Tibial artery (tissue), 4 donors: ENCODE measurements around the gene ATP2A3.

ENCODE experiments used
- DNase-seq, 2 donors: peaks; one replicate each; pipeline ENCODE4 v3.0.0-alpha.2; 2019
- H3K27ac ChIP-seq, 2 donors: fragments of 200-600 bp; sonication (generic) in 1 of 2; 1 replicate in 1 of 2; 2 replicates in 1 of 2; pipeline ENCODE4 v1.5.1; 2018 to 2019; ENCODE audit warnings: mild to moderate bottlenecking in 1 of 2
- H3K27me3 ChIP-seq, 2 donors: fragments of 200-600 bp; sonication (generic) in 1 of 2; one replicate each; pipeline versions ENCODE4 v1.5.1 to v1.6.0; 2016 to 2019
- H3K36me3 ChIP-seq, 3 donors: fragments of 200-600 bp; sonication (generic) in 2 of 3; one replicate each; pipeline ENCODE4 v1.5.1; 2016 to 2019; ENCODE audit warnings: mild to moderate bottlenecking in 2 of 3
- H3K4me1 ChIP-seq, 4 donors: fragments of 200-600 bp; sonication (generic) in 2 of 4; 1 replicate in 3 of 4; 2 replicates in 1 of 4; pipeline ENCODE4 v1.5.1; 2016 to 2019
- H3K4me3 ChIP-seq, 2 donors: fragments of 200-600 bp; sonication (generic) in 1 of 2; 1 replicate in 1 of 2; 2 replicates in 1 of 2; pipeline ENCODE4 v1.5.1; 2018 to 2019; ENCODE audit warnings: mild to moderate bottlenecking in 2 of 2
- H3K9me3 ChIP-seq, 3 donors: fragments of 200-600 bp; sonication (generic) in 1 of 3; one replicate each; pipeline ENCODE4 v1.5.1; 2016 to 2019
- intact Hi-C: fragments of 100-400 bp; cut with DNase I; formaldehyde crosslinking; loops from one replicate; pipeline ENCODE4 v1.15.0; 2023; ENCODE audit warnings: low total_unique reads
- TF ChIP-seq, protein P1 (sequence below), 2 experiments: fragments of 200-600 bp in 1 of 2; fragments of 450-650 bp in 1 of 2; IDR thresholded peaks; one replicate each; pipeline ENCODE4 v1.5.1; 2017 to 2019; ENCODE audit warnings: antibody characterized with exemption in 2 of 2, mild to moderate bottlenecking in 1 of 2, moderate library complexity in 1 of 2

ATP2A3 gene

DNA sequence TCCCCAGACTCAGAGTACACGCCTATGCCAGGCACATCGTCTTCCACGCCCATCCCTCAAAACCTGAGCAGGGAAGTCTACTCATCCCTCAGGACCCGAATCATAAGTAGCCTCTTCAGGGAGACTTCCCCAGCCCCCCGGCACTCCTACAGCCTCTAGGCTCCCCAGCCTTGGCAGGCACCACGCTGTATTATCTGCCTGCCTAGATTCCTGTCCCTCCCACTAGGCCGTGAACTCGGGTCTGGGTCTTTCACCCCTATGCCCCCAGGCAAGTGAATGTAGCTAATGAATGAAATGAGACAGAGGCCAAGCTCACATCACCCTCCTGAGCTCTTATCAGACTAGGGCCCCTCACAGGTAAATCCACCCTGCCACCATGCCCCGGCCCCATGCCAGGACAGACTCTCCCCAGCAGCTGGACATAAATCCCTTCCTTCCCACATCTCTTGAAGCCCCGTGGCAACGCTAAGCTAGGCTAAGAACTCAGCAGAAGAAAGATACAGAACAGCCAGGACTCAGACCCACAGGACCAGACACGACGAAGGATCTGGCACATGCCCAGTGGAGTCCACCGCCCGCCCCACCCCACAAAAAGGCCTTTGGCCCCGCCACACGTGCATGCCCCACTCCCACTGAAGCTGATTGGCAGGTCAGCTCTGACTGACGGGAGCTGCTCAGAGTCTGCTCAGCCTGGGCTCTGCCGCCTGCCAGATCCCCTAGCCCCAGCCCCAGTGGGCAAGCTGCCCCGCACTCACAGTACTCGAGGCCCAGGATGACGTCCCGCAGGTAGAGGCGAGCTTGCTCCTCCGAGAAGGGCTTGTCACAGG lies 84.4 kb downstream of the ATP2A3 start:
- no peak overlapping the region for H3K27ac ChIP-seq

DNA sequence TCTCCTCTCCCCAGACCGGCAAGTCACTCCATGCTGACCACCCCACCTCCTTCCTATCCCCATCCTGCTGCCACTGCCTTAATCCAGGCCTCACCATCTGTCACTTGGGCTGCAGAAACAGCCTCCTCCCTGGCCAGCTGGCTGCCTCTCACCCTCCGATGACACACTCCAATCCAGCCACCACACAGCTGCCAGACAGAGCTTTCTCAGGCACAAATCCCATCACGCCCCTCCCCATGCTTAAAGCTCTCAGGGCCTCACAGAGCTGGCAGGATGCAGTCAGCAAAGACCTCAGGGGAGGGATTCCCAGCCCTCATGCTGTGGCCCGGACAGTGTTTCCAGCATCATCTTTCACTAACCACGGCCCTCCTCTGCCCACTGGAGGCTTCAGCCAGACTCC lies 85.1 kb downstream of the ATP2A3 start:
- H3K36me3 ChIP-seq = peaks cover 9 to 89% (median 53%) of the 10 kb centered on the region in 3 donors
- intact Hi-C loops = no loop called here
- no peaks in the 10 kb centered on the region for H3K9me3 ChIP-seq
- no peak overlapping the region for H3K4me3 ChIP-seq
- H3K27ac ChIP-seq = no peak overlapping the region
- TF ChIP-seq, protein P1, sequence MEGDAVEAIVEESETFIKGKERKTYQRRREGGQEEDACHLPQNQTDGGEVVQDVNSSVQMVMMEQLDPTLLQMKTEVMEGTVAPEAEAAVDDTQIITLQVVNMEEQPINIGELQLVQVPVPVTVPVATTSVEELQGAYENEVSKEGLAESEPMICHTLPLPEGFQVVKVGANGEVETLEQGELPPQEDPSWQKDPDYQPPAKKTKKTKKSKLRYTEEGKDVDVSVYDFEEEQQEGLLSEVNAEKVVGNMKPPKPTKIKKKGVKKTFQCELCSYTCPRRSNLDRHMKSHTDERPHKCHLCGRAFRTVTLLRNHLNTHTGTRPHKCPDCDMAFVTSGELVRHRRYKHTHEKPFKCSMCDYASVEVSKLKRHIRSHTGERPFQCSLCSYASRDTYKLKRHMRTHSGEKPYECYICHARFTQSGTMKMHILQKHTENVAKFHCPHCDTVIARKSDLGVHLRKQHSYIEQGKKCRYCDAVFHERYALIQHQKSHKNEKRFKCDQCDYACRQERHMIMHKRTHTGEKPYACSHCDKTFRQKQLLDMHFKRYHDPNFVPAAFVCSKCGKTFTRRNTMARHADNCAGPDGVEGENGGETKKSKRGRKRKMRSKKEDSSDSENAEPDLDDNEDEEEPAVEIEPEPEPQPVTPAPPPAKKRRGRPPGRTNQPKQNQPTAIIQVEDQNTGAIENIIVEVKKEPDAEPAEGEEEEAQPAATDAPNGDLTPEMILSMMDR (IDR thresholded peaks at IDR 0.05) = no peak
- no peaks in the 10 kb centered on the region for H3K4me1 ChIP-seq
- no peaks in the 10 kb centered on the region for H3K27me3 ChIP-seq
- no peak for DNase-seq

More for the DNA sequence above, 84.4 kb downstream of the ATP2A3 start:
- Histone ChIP-seq H3K4me1 (no peaks in the 10 kb centered on the region), H3K9me3 (no peaks in the 10 kb centered on the region), H3K27me3 (no peaks in the 10 kb centered on the region), H3K4me3 (no peak overlapping the region), H3K36me3 (peaks cover 9 to 89% (median 52%) of the 10 kb centered on the region in 3 donors)
- intact Hi-C loops = no loop called here
- DNase-seq = no peak
- TF ChIP-seq, protein P1 (IDR thresholded peaks at IDR 0.05) = no peak

GRCh38 chr17:3877220-3877619 lies 87.0 kb downstream of the ATP2A3 start:
- TF ChIP-seq, protein P1 (IDR thresholded peaks at IDR 0.05) = no peak
- DNase-seq = no peak
- Histone ChIP-seq H3K9me3 (no peaks in the 10 kb centered on the region), H3K27me3 (no peaks in the 10 kb centered on the region), H3K4me1 (no peaks in the 10 kb centered on the region), H3K36me3 (peaks cover 19 to 89% (median 54%) of the 10 kb centered on the region in 3 donors), H3K4me3 (no peak overlapping the region), H3K27ac (no peak overlapping the region)
- intact Hi-C loops = no loop called here

GRCh38 chr17:3875317-3875716 lies 88.9 kb downstream of the ATP2A3 start:
- Histone ChIP-seq H3K4me1 (no peaks in the 10 kb centered on the region), H3K27me3 (no peaks in the 10 kb centered on the region), H3K36me3 (peaks cover 24 to 82% (median 60%) of the 10 kb centered on the region in 3 donors), H3K27ac (no peak overlapping the region), H3K4me3 (no peak overlapping the region), H3K9me3 (no peaks in the 10 kb centered on the region)
- TF ChIP-seq, protein P1 (IDR thresholded peaks at IDR 0.05) = no peak
- no peak for DNase-seq
- intact Hi-C loops = no loop called here
